Esophagus muscularis mucosa (tissue), 4 donors: ENCODE data around the gene SLC41A1. TPM values are rescaled to one million over a fixed set of nuclear protein-coding genes. Genes with fewer than 3 reads are reported as not detected.
A peak's percentile ranks its signal among the peaks of the same experiment; 100 is the strongest.

Source experiments
- DNase-seq: peaks from one replicate; pipeline ENCODE4 v3.0.0-alpha.2; 2017; ENCODE audit errors: extremely low spot score
- H3K27ac ChIP-seq, 4 donors: fragments of 200-600 bp; sonication (generic); replicated peaks in 1 of 4; 1 replicate in 3 of 4; 2 replicates in 1 of 4; pipeline ENCODE4 v1.5.1; 2016 to 2019; ENCODE audit warnings: mild to moderate bottlenecking in 1 of 4
- H3K27me3 ChIP-seq, 4 donors: fragments of 200-600 bp; sonication (generic); one replicate each; pipeline versions ENCODE4 v1.5.1 to v1.6.0; 2016 to 2019
- H3K36me3 ChIP-seq, 4 donors: fragments of 200-600 bp; sonication (generic); one replicate each; pipeline ENCODE4 v1.5.1; 2016 to 2019
- H3K4me1 ChIP-seq, 4 donors: fragments of 200-600 bp; sonication (generic); one replicate each; pipeline ENCODE4 v1.5.1; 2016 to 2019
- H3K4me3 ChIP-seq, 4 donors: fragments of 200-600 bp; sonication (generic); 1 replicate in 2 of 4; 2 replicates in 2 of 4; pipeline ENCODE4 v1.5.1; 2016 to 2019; ENCODE audit warnings: mild to moderate bottlenecking in 4 of 4, moderate library complexity in 1 of 4
- H3K9me3 ChIP-seq, 4 donors: fragments of 200-600 bp; sonication (generic); 1 replicate in 3 of 4; 2 replicates in 1 of 4; pipeline ENCODE4 v1.5.1; 2016 to 2019
- EP300 ChIP-seq: sonication (generic); formaldehyde crosslinking; IDR thresholded peaks from one replicate; pipeline ENCODE4 v1.6.1; 2017; ENCODE audit warnings: antibody characterized with exemption
- POLR2A ChIP-seq: fragments of 450-650 bp; IDR thresholded peaks from one replicate; pipeline ENCODE4 v1.6.1; 2017; ENCODE audit warnings: antibody characterized with exemption, moderate library complexity, mild to moderate bottlenecking, low read depth
- POLR2AphosphoS5 ChIP-seq, 2 donors: sonication (generic); formaldehyde crosslinking; IDR thresholded peaks; one replicate each; pipeline ENCODE4 v1.6.1; 2017; ENCODE audit warnings: antibody characterized with exemption in 2 of 2
- WGBS: methylation state at CpG from one replicate; pipeline ENCODE4 v1.1.5; 2018; 5-methylcytosine and 5-hydroxymethylcytosine counted together
- intact Hi-C: fragments of 100-400 bp; cut with DNase I; formaldehyde crosslinking; loops from one replicate; pipeline ENCODE4 v1.15.1; 2023
- total RNA-seq, 4 donors: library from RNA; depleted of rRNA; stranded (reverse); fragments of >200 nt; gene quantifications; one replicate each; pipeline versions ENCODE4 v1.1.0 to v1.2.1, GENCODE V29; 2016
- TF ChIP-seq, protein P1 (sequence below), 3 experiments: fragments of 200-600 bp in 2 of 3; fragments of 450-650 bp in 1 of 3; sonication (generic) in 2 of 3; IDR thresholded peaks; one replicate each; pipeline ENCODE4 v1.5.1; 2017 to 2019; ENCODE audit warnings: antibody characterized with exemption in 3 of 3, mild to moderate bottlenecking in 2 of 3, moderate library complexity in 1 of 3

The SLC41A1 gene
- total RNA-seq, 4 donors from 2014 or later: 22.4 to 37.1 (median 30.6) TPM

- Histone ChIP-seq H3K4me3 (peak overlapping the region in 1 of 4 donors; percentile 2), H3K27me3 (no peaks in the 10 kb centered on the region)
Observed at GRCh38 chr1:205746757-205747412, 66.1 kb downstream of the SLC41A1 start.

GRCh38 chr1:205744403-205744802 is 68.6 kb downstream of the SLC41A1 start:
- WGBS: 96% methylated on average over 8 of the region's 8 CpGs
- intact Hi-C loops: no loop called here
- peaks cover 46 to 82% (median 73%) of the 10 kb centered on the region in 4 donors for H3K4me1 ChIP-seq
- no peak for DNase-seq
- no peak overlapping the region for H3K27ac ChIP-seq
- no peaks in the 10 kb centered on the region for H3K9me3 ChIP-seq
- H3K27me3 ChIP-seq: no peaks in the 10 kb centered on the region
- H3K36me3 ChIP-seq: peaks cover 0 to 4% (median 2%) of the 10 kb centered on the region in 4 donors
- no peak overlapping the region for H3K4me3 ChIP-seq
- TF ChIP-seq POLR2A: no peak
- no peak for TF ChIP-seq POLR2AphosphoS5 (IDR thresholded peaks at IDR 0.05)
- TF ChIP-seq, protein P1, sequence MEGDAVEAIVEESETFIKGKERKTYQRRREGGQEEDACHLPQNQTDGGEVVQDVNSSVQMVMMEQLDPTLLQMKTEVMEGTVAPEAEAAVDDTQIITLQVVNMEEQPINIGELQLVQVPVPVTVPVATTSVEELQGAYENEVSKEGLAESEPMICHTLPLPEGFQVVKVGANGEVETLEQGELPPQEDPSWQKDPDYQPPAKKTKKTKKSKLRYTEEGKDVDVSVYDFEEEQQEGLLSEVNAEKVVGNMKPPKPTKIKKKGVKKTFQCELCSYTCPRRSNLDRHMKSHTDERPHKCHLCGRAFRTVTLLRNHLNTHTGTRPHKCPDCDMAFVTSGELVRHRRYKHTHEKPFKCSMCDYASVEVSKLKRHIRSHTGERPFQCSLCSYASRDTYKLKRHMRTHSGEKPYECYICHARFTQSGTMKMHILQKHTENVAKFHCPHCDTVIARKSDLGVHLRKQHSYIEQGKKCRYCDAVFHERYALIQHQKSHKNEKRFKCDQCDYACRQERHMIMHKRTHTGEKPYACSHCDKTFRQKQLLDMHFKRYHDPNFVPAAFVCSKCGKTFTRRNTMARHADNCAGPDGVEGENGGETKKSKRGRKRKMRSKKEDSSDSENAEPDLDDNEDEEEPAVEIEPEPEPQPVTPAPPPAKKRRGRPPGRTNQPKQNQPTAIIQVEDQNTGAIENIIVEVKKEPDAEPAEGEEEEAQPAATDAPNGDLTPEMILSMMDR (IDR thresholded peaks at IDR 0.05): no peak
- TF ChIP-seq EP300: no peak

More at GRCh38 chr1:205746757-205747412, 66.1 kb downstream of the SLC41A1 start:
- DNase-seq: no peak
- intact Hi-C loops: no loop called here
- Histone ChIP-seq H3K36me3 (no peaks in the 10 kb centered on the region), H3K4me1 (peaks cover 46 to 67% (median 64%) of the 10 kb centered on the region in 4 donors), H3K9me3 (no peaks in the 10 kb centered on the region), H3K27ac (peak overlapping the region in 2 of 4 donors; percentile 99 to 100)
- TF ChIP-seq EP300: no peak
- TF ChIP-seq, protein P1 (IDR thresholded peaks at IDR 0.05): no peak
- TF ChIP-seq POLR2A: no peak
- TF ChIP-seq POLR2AphosphoS5 (IDR thresholded peaks at IDR 0.05): no peak
- WGBS: 71% methylated on average over 5 of the region's 5 CpGs

DNA sequence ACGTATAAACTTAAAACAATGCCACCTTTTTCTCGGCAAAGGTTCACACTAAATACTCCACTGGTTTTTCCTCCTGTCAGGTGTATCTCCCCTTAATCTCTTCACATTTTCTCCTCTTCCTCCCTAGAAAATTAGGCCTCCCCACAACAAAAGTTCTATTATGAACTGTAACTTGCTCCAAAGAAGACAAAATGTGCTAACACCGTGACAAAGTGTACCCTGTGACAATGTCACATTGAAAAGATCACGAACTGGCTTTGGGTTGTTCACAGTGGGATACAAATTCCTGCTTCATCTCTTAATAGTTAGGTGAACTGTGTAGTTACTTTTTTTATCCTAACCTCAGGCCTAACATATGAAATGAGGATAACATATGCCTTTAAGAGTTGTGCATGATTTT is 69.0 kb downstream of the SLC41A1 start:
- peaks cover 0 to 4% (median 2%) of the 10 kb centered on the region in 4 donors for H3K36me3 ChIP-seq
- WGBS: 69% methylated on average over 4 of the region's 4 CpGs
- H3K27ac ChIP-seq: no peak overlapping the region
- no peaks in the 10 kb centered on the region for H3K27me3 ChIP-seq
- no peak for DNase-seq
- H3K9me3 ChIP-seq: no peaks in the 10 kb centered on the region
- intact Hi-C loops: no loop called here
- H3K4me1 ChIP-seq: peaks cover 46 to 86% (median 77%) of the 10 kb centered on the region in 4 donors
- H3K4me3 ChIP-seq: no peak overlapping the region
- TF ChIP-seq, protein P1 (IDR thresholded peaks at IDR 0.05): no peak
- no peak for TF ChIP-seq EP300
- no peak for TF ChIP-seq POLR2AphosphoS5 (IDR thresholded peaks at IDR 0.05)
- no peak for TF ChIP-seq POLR2A

GRCh38 chr1:205741681-205742080 is 71.3 kb downstream of the SLC41A1 start:
- no peak for DNase-seq
- Histone ChIP-seq H3K4me3 (no peak overlapping the region), H3K9me3 (no peaks in the 10 kb centered on the region), H3K27ac (no peak overlapping the region), H3K4me1 (peaks cover 31 to 89% (median 77%) of the 10 kb centered on the region in 4 donors), H3K27me3 (no peaks in the 10 kb centered on the region), H3K36me3 (peaks cover 0 to 7% (median 2%) of the 10 kb centered on the region in 4 donors)
- 31% methylated on average over 1 of the region's 1 CpG for WGBS
- TF ChIP-seq POLR2A: no peak
- TF ChIP-seq, protein P1 (IDR thresholded peaks at IDR 0.05): no peak
- no peak for TF ChIP-seq EP300
- no peak for TF ChIP-seq POLR2AphosphoS5 (IDR thresholded peaks at IDR 0.05)
- intact Hi-C loops: no loop called here
